KMS-11 (cell line): ENCODE results near the gene TEKT5.
A peak's percentile ranks its signal among the peaks of the same experiment; 100 is the strongest.

Experiments used
- H2AFZ ChIP-seq: fragments of 200-600 bp; sonication (generic); 2 replicates; pipeline ENCODE4 v1.6.1; 2016; ENCODE audit warnings: antibody characterized with exemption, mixed run types, low read depth
- H3K27ac ChIP-seq: fragments of 200-600 bp; sonication (generic); 2 replicates; pipeline ENCODE4 v1.6.1; 2016; ENCODE audit warnings: mild to moderate bottlenecking, mixed run types
- H3K27me3 ChIP-seq: fragments of 200-600 bp; sonication (generic); 2 replicates; pipeline ENCODE4 v1.6.1; 2017; ENCODE audit warnings: mild to moderate bottlenecking, low read depth, mixed run types, moderate library complexity; ENCODE audit not compliant: insufficient read depth
- H3K36me3 ChIP-seq: fragments of 200-600 bp; sonication (generic); 2 replicates; pipeline ENCODE4 v1.6.1; 2017; ENCODE audit warnings: mild to moderate bottlenecking, mixed run types; ENCODE audit not compliant: insufficient read depth
- H3K4me1 ChIP-seq: fragments of 200-600 bp; sonication (generic); 2 replicates; pipeline ENCODE4 v1.6.1; 2016; ENCODE audit warnings: mild to moderate bottlenecking, low read depth, mixed run types; ENCODE audit not compliant: poor library complexity, severe bottlenecking
- H3K4me2 ChIP-seq: fragments of 200-600 bp; sonication (generic); 2 replicates; pipeline ENCODE4 v1.7.0; 2016; ENCODE audit warnings: mild to moderate bottlenecking, mixed run types
- H3K4me3 ChIP-seq: fragments of 200-600 bp; sonication (generic); IDR thresholded peaks from 2 replicates; pipeline ENCODE4 v1.6.1; 2017; ENCODE audit warnings: low read depth, low read length, mixed read lengths; ENCODE audit not compliant: insufficient read depth
- H3K79me2 ChIP-seq: fragments of 200-600 bp; sonication (generic); 2 replicates; pipeline ENCODE4 v1.6.1; 2016; ENCODE audit warnings: low read depth, mixed run types; ENCODE audit not compliant: insufficient read depth
- H3K9ac ChIP-seq: fragments of 200-600 bp; sonication (generic); 2 replicates; pipeline ENCODE4 v1.6.1; 2016; ENCODE audit warnings: mild to moderate bottlenecking, mixed run types
- H4K20me1 ChIP-seq: fragments of 200-600 bp; sonication (generic); 2 replicates; pipeline ENCODE4 v1.6.1; 2016; ENCODE audit warnings: mild to moderate bottlenecking, mixed run types; ENCODE audit not compliant: insufficient read depth
- TF ChIP-seq, protein P1 (sequence below): fragments of 200-600 bp; sonication (generic); conservative IDR thresholded peaks from 2 replicates; pipeline ENCODE4 v1.6.1; 2017; ENCODE audit warnings: low read depth, mild to moderate bottlenecking, antibody characterized with exemption, low read length, moderate library complexity, mixed read lengths

Gene TEKT5

DNA sequence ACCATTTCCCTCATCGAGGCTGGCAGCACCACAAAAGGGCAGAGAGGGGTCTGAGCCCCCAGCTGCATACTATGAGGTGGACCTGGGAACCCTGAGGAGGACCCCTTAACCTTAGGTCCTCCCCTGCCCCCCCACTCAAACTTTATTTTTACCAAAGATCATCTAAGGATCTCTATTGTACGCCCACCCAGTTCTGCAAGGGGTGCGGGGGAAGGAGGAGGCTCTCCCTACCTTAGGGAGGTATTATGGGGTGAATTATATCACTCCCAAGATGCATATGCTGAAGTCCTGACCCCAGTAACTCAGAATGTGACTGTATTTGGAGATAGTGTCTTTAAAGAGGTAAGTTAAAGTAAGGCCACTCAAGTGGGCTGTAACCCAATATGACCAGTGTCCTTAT, 87.6 kb downstream of the TEKT5 start:
- Histone ChIP-seq H3K79me2 (no peaks in the 10 kb centered on the region), H2AFZ (no peak overlapping the region), H4K20me1 (no peaks in the 10 kb centered on the region), H3K27ac (no peak overlapping the region), H3K36me3 (no peaks in the 10 kb centered on the region), H3K27me3 (no peaks in the 10 kb centered on the region), H3K4me2 (no peak overlapping the region), H3K4me3 (no peak overlapping the region), H3K9ac (no peak overlapping the region), H3K4me1 (peaks cover 19% of the 10 kb centered on the region)
- TF ChIP-seq, protein P1, sequence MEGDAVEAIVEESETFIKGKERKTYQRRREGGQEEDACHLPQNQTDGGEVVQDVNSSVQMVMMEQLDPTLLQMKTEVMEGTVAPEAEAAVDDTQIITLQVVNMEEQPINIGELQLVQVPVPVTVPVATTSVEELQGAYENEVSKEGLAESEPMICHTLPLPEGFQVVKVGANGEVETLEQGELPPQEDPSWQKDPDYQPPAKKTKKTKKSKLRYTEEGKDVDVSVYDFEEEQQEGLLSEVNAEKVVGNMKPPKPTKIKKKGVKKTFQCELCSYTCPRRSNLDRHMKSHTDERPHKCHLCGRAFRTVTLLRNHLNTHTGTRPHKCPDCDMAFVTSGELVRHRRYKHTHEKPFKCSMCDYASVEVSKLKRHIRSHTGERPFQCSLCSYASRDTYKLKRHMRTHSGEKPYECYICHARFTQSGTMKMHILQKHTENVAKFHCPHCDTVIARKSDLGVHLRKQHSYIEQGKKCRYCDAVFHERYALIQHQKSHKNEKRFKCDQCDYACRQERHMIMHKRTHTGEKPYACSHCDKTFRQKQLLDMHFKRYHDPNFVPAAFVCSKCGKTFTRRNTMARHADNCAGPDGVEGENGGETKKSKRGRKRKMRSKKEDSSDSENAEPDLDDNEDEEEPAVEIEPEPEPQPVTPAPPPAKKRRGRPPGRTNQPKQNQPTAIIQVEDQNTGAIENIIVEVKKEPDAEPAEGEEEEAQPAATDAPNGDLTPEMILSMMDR: no peak

DNA sequence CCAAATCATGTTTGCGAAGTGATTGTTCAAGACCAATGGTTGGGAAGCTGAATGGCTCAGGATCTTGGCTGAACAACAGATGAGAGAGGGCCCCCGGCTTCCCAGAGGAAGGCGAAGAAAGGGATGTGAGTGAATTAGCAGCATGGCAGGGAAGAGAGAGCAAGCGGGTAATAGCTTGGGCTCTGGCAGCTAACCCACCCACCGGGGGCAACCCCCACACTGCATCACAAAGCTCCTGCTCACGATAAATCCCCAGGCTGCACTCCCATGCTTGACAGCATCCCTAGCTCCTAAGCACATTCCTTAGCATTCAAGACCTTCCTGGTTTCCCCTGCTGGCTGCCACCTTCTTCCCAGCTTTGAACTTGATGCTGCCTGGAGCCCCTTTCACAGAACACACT, 88.1 kb downstream of the TEKT5 start:
- H2AFZ ChIP-seq: no peak overlapping the region
- H3K4me2 ChIP-seq: no peak overlapping the region
- no peaks in the 10 kb centered on the region for H3K27me3 ChIP-seq
- no peak overlapping the region for H3K4me3 ChIP-seq
- no peak overlapping the region for H3K9ac ChIP-seq
- no peaks in the 10 kb centered on the region for H3K79me2 ChIP-seq
- H3K36me3 ChIP-seq: no peaks in the 10 kb centered on the region
- no peak overlapping the region for H3K27ac ChIP-seq
- peaks cover 25% of the 10 kb centered on the region for H3K4me1 ChIP-seq
- TF ChIP-seq, protein P1: no peak
- H4K20me1 ChIP-seq: no peaks in the 10 kb centered on the region

DNA sequence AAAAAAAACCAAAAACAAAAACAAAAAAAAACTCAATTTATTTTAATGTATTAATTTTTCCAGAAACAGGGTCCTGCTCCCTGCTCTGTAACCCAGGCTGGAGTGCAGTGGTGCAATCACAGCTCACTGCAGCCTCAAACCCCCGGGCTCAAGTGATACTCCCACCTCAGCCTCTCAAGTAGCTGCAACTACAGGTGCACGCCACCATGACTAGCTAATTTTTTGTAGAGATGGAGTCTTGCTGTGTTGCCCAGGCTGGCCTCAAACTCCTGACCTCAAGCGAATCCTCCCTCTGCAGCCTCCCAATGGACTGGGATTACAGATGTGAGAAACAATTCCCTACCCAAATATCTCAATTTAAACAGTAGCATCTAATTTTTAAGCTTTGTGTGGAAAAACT, 89.1 kb downstream of the TEKT5 start:
- Histone ChIP-seq H3K27ac (no peak overlapping the region), H2AFZ (no peak overlapping the region)
- TF ChIP-seq, protein P1: no peak

DNA sequence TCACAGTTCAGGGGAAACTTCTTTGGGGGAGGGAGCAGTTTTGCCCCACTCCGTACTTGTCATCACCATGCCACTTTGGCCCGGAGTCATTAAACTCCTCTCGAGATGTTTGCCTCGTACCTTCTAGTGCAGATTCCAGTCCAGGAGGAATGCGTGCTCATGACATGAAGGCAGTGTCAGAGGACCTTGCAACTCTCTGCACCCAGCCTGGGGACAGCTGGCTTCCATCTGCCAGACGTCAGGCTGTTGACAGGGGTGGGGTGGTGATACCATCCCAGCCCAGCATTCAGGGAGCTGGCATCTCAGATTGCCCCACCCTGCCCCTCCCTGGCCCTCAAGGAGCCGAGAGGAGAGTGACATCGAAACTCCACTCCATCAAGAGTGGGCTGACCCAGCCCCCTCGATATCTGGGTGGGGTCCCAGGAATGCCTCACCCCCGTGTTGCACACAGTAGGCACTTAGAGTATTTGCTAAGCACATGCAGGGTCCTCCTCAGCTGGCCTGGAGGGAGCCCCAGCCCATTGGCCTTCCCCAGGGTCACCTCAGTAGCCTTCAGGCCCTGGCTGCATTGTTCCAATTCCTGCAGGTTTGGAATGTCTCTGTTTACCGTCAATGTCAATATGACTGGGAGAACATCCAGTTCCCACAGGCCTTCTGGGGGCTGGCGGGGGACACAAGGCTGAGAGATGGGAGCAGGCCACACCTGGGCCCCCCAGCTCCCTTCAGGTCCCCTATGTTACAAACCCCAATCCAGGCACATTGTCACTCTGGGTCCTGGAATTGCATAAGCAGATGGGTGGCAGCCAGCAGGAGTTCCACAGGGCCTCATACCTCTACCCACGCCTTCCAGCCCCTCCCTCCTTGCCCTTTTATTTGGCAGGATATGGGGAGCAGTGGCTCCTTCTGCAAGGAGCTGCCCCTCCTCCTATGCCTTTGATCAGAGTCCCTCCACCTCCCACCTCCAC, 93.0 kb downstream of the TEKT5 start:
- peaks cover 56% of the 10 kb centered on the region for H3K4me1 ChIP-seq
- peak overlapping the region; percentile 87 for H3K4me2 ChIP-seq
- H3K27ac ChIP-seq: peak overlapping the region; percentile 52
- H3K36me3 ChIP-seq: no peaks in the 10 kb centered on the region
- H2AFZ ChIP-seq: peak overlapping the region; percentile 43; the same call in 1 of the 2 replicates
- H3K27me3 ChIP-seq: no peaks in the 10 kb centered on the region
- H4K20me1 ChIP-seq: no peaks in the 10 kb centered on the region
- TF ChIP-seq, protein P1: no peak
- no peak overlapping the region for H3K4me3 ChIP-seq
- H3K9ac ChIP-seq: no peak overlapping the region; the same call in 1 of the 2 replicates
- H3K79me2 ChIP-seq: no peaks in the 10 kb centered on the region

More for the DNA sequence above, 89.1 kb downstream of the TEKT5 start:
- Histone ChIP-seq H3K36me3 (no peaks in the 10 kb centered on the region), H3K4me1 (peaks cover 27% of the 10 kb centered on the region), H3K27me3 (no peaks in the 10 kb centered on the region), H3K9ac (no peak overlapping the region), H4K20me1 (no peaks in the 10 kb centered on the region), H3K4me2 (no peak overlapping the region), H3K4me3 (no peak overlapping the region), H3K79me2 (no peaks in the 10 kb centered on the region)
